CD4-positive, alpha-beta T cell treated with Interleukin-2 at 100 ng/mL for 4 hours (primary cell): ENCODE measurements around the gene PSEN1.

Experiments
- DNase-seq: peaks from one replicate; pipeline ENCODE4 v3.0.0-alpha.2; 2020; ENCODE audit warnings: low spot score

The PSEN1 gene

DNA sequence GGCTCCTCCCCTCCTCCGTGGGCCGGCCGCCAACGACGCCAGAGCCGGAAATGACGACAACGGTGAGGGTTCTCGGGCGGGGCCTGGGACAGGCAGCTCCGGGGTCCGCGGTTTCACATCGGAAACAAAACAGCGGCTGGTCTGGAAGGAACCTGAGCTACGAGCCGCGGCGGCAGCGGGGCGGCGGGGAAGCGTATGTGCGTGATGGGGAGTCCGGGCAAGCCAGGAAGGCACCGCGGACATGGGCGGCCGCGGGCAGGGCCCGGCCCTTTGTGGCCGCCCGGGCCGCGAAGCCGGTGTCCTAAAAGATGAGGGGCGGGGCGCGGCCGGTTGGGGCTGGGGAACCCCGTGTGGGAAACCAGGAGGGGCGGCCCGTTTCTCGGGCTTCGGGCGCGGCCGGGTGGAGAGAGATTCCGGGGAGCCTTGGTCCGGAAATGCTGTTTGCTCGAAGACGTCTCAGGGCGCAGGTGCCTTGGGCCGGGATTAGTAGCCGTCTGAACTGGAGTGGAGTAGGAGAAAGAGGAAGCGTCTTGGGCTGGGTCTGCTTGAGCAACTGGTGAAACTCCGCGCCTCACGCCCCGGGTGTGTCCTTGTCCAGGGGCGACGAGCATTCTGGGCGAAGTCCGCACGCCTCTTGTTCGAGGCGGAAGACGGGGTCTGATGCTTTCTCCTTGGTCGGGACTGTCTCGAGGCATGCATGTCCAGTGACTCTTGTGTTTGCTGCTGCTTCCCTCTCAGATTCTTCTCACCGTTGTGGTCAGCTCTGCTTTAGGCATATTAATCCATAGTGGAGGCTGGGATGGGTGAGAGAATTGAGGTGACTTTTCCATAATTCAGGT is at the start of gene PSEN1:
Gene PSEN1, plus strand, starts transcription at position 121 of the 839 bp plus-strand sequence. CDS start 11,513 bp downstream, outside the sequence.
- peak; percentile 98 for DNase-seq

- no peak for DNase-seq
Observed at GRCh38 chr14:73091044-73091443, 45.3 kb upstream of the PSEN1 start.

DNA sequence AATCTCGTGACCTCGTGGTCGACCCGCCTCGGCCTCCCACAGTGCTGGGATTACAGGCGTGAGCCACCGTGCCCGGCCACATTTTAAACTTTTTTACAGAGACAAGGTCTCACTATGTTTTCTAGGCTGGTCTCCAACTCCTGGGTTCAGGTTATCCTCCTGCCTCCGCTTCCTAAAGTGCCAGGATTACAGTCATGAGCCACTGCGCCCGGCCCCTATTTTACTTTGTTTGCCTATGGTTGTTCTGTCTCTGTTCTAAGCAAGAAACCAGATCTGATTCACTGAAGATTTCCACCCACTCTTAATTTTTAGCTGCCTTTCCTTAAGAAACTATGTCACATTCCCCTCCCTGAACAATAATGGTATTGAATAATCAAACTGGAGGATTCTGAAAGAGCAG is 38.9 kb upstream of the PSEN1 start:
- no peak for DNase-seq

DNA sequence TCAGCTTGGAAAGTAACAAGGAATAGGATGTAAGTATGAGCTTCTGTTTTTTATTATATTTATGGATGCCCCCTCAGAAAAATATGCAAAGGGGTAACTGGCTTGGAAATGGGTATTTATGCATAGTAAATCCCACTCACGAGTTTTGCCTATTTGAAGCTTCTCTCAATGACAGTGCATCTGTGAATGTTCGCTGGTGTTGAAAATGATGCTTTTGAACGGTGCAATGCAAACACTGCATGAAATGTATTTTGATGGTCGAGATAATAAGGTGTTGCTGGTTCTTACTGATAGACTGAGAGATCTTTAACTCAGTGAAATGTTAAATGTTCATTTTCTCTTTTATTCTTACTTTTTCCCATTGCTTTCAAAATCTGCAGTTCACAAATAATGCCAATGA is 36.0 kb upstream of the PSEN1 start:
- no peak for DNase-seq

- no peak for DNase-seq
Observed at GRCh38 chr14:73102806-73103497, 33.4 kb upstream of the PSEN1 start.

DNA sequence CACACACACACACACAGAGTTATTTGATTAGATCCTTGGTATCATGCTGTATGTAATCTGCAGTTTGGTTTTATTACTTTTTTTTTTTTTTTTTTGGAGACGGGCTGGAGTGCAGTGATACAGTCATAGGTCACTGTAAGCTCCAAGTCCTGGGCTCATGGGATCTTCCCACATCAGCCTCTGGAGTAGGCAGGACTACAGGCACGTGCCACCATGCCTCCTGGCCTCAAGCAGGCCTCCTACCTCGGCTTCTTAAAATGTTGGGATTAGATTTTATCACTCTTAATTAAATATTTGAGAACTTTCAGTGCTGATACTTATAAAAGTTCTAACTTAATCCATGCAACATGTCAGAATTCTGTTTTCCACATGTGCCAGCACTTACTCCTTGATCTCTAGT is 31.3 kb upstream of the PSEN1 start:
- no peak for DNase-seq

DNA sequence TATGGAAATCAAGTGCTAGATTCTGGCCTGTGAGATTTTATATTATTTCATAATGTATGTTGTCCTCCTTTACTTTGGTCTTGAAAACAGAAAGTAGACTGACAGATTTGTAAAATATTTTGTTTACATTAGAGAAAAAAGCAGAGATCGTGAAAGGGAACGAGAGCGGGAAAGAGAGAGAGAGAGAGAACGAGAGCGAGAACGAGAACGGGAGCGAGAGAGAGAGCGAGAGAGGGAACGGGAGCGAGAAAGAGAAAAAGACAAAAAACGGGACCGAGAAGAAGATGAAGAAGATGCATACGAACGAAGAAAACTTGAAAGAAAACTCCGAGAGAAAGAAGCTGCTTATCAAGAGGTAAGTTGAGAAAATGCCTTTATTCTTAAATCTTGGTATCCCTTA is 30.6 kb upstream of the PSEN1 start:
- DNase-seq = no peak

DNA sequence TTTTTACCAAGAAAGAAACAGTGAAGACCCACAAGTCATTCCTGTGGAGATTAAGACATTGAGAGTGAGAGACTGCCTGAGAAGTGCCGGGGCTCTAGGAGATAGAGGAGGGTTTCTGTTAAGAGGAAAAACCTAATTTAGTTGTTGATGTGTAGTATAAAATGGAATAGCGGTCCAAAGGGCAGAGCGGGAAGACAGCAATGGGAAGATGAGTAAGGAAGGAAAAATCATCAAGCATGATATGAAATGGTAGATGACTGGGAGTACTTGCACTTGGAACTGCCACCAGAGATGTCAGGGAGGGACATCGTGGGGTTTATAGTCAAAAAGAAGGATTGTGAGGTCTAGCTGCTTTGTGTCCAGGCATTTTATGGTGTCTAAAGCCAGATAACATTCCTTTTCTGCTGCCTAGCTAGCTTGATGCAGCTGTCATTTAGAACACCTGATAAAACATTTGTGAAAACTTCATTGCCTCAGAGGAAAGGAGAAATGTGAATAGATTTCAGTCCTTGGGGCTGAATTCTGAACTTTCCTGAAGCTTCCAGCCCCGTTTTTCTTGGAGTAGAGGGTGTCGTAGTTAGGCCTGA is 20.1 kb upstream of the PSEN1 start:
- no peak for DNase-seq

DNA sequence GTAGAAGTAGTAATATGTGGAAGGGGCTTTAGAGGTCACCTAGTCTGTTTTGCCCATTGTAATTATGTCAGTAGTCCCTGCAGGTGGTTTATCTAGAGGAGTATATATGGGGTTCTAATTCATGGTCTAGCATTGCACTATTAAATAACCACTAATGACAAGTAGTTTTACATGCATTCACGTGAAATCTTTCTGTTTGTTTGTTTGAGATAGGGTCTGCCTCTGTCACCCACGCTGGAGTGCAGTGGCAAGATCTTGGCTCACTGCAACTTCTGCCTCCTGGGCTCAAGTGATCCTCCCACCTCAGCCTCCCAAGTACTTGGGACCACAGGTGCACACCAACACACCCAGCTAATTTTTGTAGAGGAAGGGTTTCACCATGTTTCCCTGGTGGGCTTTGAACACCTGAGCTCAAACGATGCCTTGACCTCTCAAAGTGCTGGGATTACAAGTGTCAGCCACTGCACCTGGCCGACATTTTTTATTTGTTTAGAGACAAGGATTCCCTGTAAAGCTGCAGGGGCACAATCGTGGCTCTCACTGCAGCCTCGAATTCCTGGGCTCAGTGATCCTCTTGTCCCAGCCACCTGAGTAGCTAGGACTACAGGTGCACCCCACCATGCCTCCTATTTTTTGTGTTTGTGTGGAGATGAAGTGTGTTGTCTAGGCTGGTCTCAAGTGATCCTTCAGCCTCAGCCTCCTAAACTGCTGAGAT is 12.0 kb upstream of the PSEN1 start:
- no peak for DNase-seq

- DNase-seq = no peak
Observed at GRCh38 chr14:73125169-73125588, 11.1 kb upstream of the PSEN1 start.

DNA sequence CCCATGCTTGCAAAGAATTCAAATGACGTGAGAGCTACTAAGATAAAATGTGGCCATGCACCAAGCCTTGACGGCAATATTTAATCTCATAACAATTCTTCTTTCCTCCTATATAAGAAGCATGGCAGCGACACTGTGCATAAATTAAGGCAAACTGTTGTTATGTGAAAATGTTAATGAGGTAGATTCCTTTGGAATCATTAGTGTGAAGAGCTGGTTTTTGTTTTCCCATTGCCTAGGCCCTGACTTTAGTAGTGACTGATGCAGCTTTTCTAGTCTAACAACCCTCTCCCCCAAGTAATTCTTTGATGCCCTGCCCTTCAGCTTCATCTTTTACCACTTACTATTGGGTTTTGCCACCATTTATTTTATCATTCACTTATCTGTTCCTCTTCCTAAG is 10.6 kb upstream of the PSEN1 start:
- DNase-seq = no peak

- no peak for DNase-seq
Observed at GRCh38 chr14:73133795-73134194, 2.5 kb upstream of the PSEN1 start.

DNA sequence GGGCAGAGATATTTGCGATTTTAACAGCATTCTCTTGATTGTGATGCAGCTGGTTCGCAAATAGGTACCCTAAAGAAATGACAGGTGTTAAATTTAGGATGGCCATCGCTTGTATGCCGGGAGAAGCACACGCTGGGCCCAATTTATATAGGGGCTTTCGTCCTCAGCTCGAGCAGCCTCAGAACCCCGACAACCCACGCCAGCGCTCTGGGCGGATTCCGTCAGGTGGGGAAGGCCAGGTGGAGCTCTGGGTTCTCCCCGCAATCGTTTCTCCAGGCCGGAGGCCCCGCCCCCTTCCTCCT is 271 bp upstream of the PSEN1 start:
- no peak for DNase-seq

- no peak for DNase-seq
Observed at GRCh38 chr14:73140811-73141323, 4.6 kb downstream of the PSEN1 start.

GRCh38 chr14:73142216-73142615 is 5.9 kb downstream of the PSEN1 start:
- DNase-seq = no peak

- no peak for DNase-seq
Observed at GRCh38 chr14:73143003-73143402, 6.7 kb downstream of the PSEN1 start.

DNA sequence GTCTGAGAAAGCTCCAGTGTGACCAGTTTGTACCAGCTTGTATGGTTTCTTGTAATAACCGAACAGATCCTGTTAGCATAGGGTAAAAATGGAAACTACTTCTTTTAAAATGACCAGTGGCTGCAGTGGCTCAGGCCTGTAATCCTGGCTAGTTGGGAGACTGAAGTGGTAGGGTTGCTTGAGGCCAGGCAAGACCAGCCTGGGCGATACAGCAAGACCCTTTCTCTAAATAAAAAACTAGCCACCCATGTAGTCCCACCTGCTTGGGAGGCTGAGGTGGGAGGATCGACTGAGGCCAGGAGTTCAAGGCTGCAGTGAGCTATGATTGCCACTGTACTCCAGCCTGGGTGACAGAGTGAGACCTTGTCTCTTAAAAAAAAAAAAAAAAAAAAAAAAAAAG is 7.3 kb downstream of the PSEN1 start:
- DNase-seq = no peak

DNA sequence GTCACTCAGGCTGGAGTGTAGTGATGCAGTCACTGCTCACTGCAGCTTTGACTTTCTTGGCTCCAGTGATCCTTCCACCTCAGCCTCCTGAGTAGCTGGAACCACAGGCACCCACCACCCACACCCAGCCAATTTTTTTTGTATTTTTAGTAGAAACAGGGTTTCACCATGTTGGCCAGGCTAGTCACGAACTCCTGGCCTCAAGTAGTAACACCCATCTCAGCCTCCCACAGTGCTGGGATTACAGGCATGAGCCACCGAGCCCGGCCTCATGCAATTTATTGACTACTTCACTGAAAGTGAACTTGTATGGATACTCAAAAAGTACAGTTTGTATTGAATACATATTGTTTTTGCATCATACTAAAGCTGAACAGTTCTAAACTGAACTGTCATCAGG is 9.1 kb downstream of the PSEN1 start:
- DNase-seq = no peak

DNA sequence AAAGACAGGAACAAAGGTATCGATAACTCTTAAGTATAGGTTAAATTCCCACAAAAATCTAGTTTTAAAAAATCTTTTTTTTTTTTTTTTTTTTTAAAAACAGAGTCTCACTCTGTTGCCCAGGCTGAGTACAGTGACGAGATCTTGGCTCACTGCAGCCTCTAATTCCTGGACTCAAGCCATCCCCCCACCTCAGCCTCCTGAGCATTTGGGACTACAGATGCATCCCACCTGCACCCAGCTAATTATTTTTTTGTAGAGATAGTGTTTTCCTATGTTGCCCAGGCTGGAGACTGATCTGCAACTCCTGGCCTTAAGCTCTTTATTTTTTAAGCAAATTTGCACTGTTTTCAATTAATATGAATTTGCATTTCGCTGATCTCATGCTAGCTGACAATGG is 9.8 kb downstream of the PSEN1 start:
- DNase-seq = no peak

GRCh38 chr14:73149753-73150152 is 13.4 kb downstream of the PSEN1 start:
- no peak for DNase-seq

- DNase-seq = no peak
Observed at GRCh38 chr14:73153272-73153671, 17.0 kb downstream of the PSEN1 start.

DNA sequence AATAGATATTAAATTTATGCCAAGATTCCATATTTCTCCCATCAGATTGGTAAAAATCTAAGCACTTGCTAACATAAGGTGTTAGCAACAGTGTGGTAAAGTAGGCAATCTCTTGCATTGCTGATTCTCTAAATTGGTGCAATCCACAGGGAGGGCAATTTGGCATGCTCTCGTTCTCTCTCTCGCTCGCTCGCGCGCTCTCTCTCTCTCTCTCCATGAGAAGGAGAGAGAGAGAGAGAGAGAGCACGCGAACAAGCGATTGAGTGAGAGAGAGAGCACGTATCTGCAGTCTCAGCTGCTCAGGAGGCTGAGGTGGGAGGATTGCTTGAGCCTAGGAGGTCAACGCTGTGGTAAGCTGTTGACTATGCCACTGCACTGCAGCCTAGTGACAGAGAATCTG is 25.9 kb downstream of the PSEN1 start:
- DNase-seq = no peak

DNA sequence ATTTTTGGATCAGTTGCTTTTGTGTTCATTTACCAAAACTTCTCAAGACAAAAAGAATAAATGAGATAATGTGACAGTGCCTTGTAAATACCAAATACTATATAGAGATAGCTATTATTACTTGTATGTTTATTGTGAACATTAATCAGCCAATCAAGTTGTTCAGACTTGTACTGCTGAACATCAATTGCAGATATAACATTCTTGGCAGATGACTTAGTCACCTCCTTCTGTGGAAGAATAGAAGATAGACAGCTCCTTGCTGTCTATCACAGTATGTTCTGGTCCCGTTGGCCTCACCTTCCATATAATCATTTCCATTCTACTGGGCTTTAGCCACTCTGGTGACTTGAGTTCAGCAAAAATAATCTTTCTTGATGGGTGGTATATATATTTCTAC is 30.1 kb downstream of the PSEN1 start:
- DNase-seq = no peak
